HG02938 (cell line): ENCODE results near the gene CXXC5.
A peak's percentile ranks its signal among the peaks of the same experiment; 100 is the strongest.

Source experiments
- ATAC-seq: cut with Tn5 transposase; IDR thresholded peaks from one replicate; pipeline ENCODE4 v1.9.1; 2021; ENCODE audit warnings: mild to moderate bottlenecking, moderate library complexity; ENCODE audit not compliant: unreplicated experiment

The CXXC5 gene

DNA sequence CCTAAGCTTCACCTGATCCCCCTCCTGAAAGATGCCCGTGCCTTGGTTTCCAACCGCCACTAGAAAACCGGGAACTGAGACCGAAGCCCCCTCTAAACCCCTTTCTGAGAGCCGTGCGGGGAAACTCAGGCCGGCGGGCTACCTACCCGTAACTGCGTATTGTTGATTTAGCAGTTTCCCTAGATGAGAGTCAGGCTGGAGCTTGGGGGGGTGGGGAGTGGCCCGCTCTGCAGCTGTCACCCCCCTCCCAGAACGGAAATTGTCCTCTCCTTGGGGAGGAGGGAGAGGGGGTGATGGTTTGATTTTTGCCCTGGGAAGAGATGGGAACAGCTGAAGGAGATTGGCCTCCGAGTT, 2.5 kb downstream of the CXXC5 start:
- no peak for ATAC-seq

- no peak for ATAC-seq
These were observed 3.1 kb downstream of the CXXC5 start for GRCh38 chr5:139651043-139651834.

- ATAC-seq = peak; percentile 31
These were observed 4.0 kb downstream of the CXXC5 start for GRCh38 chr5:139651853-139652787.

DNA sequence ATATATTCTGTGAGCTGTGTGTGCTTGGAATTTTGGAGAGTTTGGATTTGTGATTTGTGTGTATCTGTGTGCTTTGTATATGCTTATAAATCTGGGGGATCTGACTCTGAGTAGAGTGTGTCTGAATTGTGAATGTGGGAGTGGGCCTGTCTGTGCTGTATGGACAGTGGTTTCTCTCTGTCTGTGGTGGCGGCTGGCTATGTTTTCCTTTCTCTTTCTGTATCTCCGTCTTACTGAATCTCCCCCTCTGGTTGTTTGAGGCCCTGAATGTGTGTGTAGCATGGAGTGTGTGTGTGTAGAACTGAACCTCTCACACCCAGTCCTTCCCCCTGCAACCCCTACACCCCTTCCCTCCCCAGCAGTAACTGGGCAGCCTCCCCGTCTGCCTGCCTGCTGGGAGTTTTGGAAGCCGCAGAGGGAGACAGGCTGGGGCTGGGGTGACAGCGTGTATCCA, 4.7 kb downstream of the CXXC5 start:
- peak; percentile 40 for ATAC-seq

- ATAC-seq = no peak
These were observed 5.5 kb downstream of the CXXC5 start for GRCh38 chr5:139653616-139654015.

GRCh38 chr5:139654464-139654863, 6.3 kb downstream of the CXXC5 start:
- no peak for ATAC-seq

GRCh38 chr5:139654871-139655491, 6.8 kb downstream of the CXXC5 start:
- ATAC-seq = no peak

DNA sequence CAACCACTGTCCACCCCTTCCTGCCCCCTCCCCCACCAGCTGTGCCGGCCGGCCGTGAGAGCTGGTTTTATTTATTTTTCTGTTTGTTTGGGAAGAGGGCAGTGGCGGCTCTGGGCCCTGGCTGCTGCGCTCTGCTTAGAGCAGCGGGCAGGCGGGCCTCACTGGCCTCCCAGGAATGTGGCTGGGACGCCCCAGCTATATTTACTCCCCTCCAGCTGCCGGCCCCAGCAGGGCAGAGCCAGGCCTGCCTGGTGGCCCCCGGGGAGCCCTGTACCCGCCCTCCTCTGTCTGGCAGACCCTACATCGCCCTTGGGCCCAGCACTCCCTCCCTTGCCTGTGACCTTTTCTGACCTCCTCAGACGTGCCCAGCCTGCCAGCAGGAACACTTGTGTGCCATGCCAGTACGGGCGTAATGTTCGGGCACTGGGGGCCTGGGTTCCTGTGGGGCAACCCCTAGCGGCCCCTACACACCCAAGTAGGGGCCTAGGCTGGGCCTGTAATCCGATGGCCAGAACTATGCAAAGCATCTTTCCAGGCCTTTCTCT, 7.7 kb downstream of the CXXC5 start:
- ATAC-seq = no peak

DNA sequence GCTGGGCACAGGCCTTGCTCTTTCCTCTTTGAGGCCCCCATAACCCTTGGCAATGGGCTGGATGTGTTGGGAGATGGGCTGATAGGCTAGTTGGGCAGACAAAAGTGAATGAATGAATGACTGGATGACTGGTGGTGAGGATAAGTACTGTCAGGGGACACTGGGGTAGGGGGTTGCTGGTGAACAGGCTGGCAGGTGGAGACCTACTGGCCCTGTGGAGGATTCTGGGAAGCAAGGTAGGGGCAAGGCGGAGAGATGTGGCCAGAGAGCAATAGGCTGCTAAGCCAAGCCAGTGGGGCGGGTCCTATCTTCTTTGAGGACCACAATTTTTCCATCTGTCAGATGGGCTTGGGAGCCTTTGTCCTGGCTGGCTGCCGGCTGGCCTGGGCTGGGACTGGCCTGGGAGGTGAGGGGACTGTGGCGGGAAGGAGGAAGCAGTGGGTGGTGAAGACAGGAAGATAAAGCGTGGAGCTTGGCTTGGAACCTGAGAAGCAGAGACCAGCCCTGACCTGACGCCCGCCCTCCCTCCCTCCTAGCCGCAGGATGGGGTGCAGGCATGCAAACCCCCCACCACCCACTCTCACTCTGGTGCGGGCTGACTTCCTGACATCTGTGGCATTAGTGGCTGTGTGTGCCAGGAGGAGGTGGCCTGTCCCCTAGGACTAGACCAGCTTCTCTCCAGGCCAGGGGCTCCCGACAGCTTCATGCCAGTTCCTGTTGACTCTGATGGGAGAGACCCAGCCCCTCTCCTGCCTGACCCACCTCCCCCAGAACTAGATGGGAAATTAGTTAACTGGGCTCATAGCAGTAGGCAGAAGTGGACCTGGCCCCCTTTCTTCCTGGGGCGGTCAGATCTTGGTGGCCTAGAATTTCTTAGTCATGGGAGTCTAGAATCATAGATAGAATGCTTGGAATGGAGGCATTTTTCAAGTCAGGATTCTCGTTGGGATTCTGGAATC, 9.5 kb downstream of the CXXC5 start:
- no peak for ATAC-seq

DNA sequence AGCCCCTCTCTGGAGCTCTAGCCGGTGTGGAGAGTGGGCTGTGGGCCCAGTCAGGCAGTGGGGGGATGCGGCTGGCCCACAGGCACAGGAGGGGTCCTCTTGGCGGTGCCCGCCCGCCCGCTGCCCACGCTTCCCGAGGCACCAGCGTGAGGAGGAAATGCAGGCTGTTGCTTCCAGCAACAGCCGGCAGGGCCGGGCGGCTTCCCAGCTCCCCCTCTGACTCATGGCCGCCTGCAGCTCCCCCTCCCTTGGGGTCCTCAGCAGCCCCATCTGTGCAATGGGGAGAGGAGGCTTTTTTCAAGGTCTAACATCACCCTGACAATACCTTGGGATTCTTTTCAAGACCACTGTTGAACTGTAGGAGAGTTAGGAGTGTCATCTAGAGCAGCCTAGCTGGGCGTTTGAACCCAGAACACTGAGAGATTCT, 10.4 kb downstream of the CXXC5 start:
- no peak for ATAC-seq

- ATAC-seq = no peak
These were observed 10.9 kb downstream of the CXXC5 start for GRCh38 chr5:139658928-139659667.

- no peak for ATAC-seq
These were observed 11.5 kb downstream of the CXXC5 start for GRCh38 chr5:139659695-139660101.

DNA sequence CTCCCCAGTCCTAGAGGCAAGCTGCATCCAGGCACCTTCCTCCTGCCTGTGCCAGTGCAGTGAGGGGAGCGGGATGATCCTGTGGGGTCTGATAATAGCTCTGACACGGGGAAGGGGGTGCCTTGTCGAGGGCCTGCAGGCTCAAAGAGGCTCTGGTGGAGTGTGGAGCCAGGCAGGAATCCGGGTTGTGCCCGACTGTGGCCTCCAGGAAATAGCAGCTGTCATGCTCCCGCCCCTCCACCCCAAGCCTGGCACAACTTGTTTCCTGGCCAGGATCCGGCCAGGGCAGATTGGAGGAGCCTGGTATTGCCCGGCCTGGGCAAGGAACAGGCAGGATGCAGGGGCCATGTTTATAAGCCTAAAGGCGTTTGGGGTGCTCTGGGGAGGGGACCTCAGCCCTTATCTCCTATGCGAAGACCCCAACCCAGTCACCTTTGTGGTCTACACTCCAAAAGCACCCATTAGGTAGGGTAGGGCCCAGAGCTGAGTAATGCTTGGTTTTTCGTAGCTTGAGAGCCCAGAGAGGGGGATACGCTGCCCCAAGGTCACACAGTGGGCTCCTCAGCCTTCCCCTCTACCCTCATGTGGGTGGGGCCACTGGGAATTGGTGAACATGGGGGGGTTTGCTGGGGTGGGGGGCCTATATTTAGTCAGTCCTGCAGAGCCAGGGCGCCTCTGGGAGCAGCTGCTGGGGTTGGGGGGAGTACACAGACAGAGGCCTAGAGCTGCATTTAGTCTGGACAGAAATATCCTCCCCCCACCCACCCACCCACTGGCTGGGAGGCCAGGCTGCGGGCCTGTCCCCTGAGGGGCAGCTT, 12.2 kb downstream of the CXXC5 start:
- ATAC-seq = no peak

GRCh38 chr5:139660923-139661814, 13.0 kb downstream of the CXXC5 start:
- no peak for ATAC-seq

DNA sequence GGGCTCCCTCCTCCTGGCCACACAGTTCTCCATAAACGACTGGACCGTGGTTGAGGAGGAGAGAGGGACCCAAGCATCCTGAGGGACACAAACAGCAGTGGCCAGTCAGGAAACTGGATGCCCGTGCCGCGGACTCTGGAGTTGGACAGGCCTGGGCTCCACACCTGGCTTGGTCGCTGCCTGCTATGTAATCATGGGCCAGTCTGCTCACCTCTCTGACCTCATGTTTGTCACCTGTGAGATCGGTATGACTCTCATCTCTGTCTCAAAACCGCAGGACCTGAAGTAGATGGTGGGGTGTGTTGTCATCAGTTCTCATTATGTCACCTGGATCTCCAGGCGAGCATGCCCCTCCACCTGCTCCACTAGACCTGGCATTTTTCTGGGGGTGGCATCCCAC, 14.5 kb downstream of the CXXC5 start:
- no peak for ATAC-seq

- no peak for ATAC-seq
These were observed 15.3 kb downstream of the CXXC5 start for GRCh38 chr5:139663207-139664085.
